HL-60/S4 (cell line): ENCODE data around the gene ALG14.
"Not testable (repeated sequence)": the region's sequence is repeated elsewhere in the genome, so short reads cannot be mapped to it uniquely, and the experiment has no call there.

ENCODE experiments used
- in situ Hi-C: fragments of 300-500 bp; cut with MboI; formaldehyde crosslinking; loops from 2 replicates; pipeline ENCODE4 v1.14.3; 2022; ENCODE audit warnings: low sequenced_read_pairs

ALG14 gene

GRCh38 chr1:95046359-95046758, 26.4 kb downstream of the ALG14 start:
- in situ Hi-C loops, result loop anchor here (25.0 kb wide), 2 partner anchors 559 to 984 kb away; no protein-coding TSS in a partner anchor

GRCh38 chr1:95043141-95043980, 29.4 kb downstream of the ALG14 start:
- in situ Hi-C loops, result loop anchor here (5.0 to 25.0 kb wide), 3 partner anchors 191 to 981 kb away; no protein-coding TSS in a partner anchor

GRCh38 chr1:95042286-95042685, 30.5 kb downstream of the ALG14 start:
- in situ Hi-C loops, result loop anchor here (5.0 to 25.0 kb wide), 3 partner anchors 190 to 980 kb away; no protein-coding TSS in a partner anchor

GRCh38 chr1:95041491-95042165, 31.1 kb downstream of the ALG14 start:
- in situ Hi-C loops, result loop anchor here (5.0 to 25.0 kb wide), 3 partner anchors 189 to 979 kb away; no protein-coding TSS in a partner anchor

GRCh38 chr1:95040032-95040525, 32.7 kb downstream of the ALG14 start:
- in situ Hi-C loops, result loop anchor here (5.0 to 25.0 kb wide), 3 partner anchors 188 to 978 kb away; no protein-coding TSS in a partner anchor

- in situ Hi-C loops, result loop anchor here (5.0 to 25.0 kb wide), 3 partner anchors 187 to 977 kb away; no protein-coding TSS in a partner anchor
Measured at GRCh38 chr1:95039360-95040031, 33.3 kb downstream of the ALG14 start.

- in situ Hi-C loops, result loop anchor here (25.0 kb wide), 2 partner anchors 548 to 973 kb away; no protein-coding TSS in a partner anchor
Measured at GRCh38 chr1:95035536-95035935, 37.2 kb downstream of the ALG14 start.

- in situ Hi-C loops, result loop anchor here (25.0 kb wide), 2 partner anchors 547 to 972 kb away; no protein-coding TSS in a partner anchor
Measured at GRCh38 chr1:95034506-95034905, 38.2 kb downstream of the ALG14 start.

- in situ Hi-C loops, result loop anchor here (25.0 kb wide), 2 partner anchors 547 to 972 kb away; no protein-coding TSS in a partner anchor
Measured at GRCh38 chr1:95033843-95034242, 38.9 kb downstream of the ALG14 start.

- in situ Hi-C loops, result loop anchor here (25.0 kb wide), 2 partner anchors 542 to 967 kb away; no protein-coding TSS in a partner anchor
Measured at GRCh38 chr1:95029532-95029931, 43.2 kb downstream of the ALG14 start.

GRCh38 chr1:95028954-95029353, 43.8 kb downstream of the ALG14 start:
- in situ Hi-C loops, result loop anchor here (25.0 kb wide), 2 partner anchors 542 to 967 kb away; no protein-coding TSS in a partner anchor

GRCh38 chr1:95027046-95027445, 45.7 kb downstream of the ALG14 start:
- in situ Hi-C loops, result loop anchor here (25.0 kb wide), 2 partner anchors 540 to 965 kb away; no protein-coding TSS in a partner anchor

GRCh38 chr1:95023399-95024043, 49.2 kb downstream of the ALG14 start:
- in situ Hi-C loops, result no loop called here

- in situ Hi-C loops, result no loop called here
Measured at GRCh38 chr1:95022644-95022926, 50.2 kb downstream of the ALG14 start.

- in situ Hi-C loops, result no loop called here
Measured at GRCh38 chr1:95021805-95022643, 50.7 kb downstream of the ALG14 start.

GRCh38 chr1:95021119-95021518, 51.6 kb downstream of the ALG14 start:
- in situ Hi-C loops, result no loop called here

- in situ Hi-C loops, result not testable (repeated sequence)
Measured at GRCh38 chr1:95019466-95019865, 53.3 kb downstream of the ALG14 start.

- in situ Hi-C loops, result no loop called here
Measured at GRCh38 chr1:95018602-95019369, 54.0 kb downstream of the ALG14 start.
